H1 (cell line): Measurements from ENCODE around the gene ICOSLG. TPM values are rescaled to one million over a fixed set of nuclear protein-coding genes. Genes with fewer than 3 reads are reported as not detected.
A peak's percentile ranks its signal among the peaks of the same experiment; 100 is the strongest.

Experiments used
- CTCF ChIA-PET: fragments of 300-600 bp; sonication (Branson Sonifier 250); formaldehyde crosslinking; loops from one replicate; lab custom pipeline; 2021; ENCODE audit not compliant: partially characterized antibody; lab: Charles Lee
- POLR2A ChIA-PET: fragments of 300-600 bp; sonication (Branson Sonifier 250); formaldehyde crosslinking; loops from one replicate; lab custom pipeline; 2021; ENCODE audit warnings: inconsistent platforms; ENCODE audit not compliant: partially characterized antibody; lab: Charles Lee
- DNase-seq, 2 experiments: peaks; one replicate each; pipeline versions ENCODE4 v3.0.0 to v3.0.0-alpha.2; 2010 to 2022; ENCODE audit warnings: low spot score in 2 of 2, low read depth in 1 of 2, mixed read lengths in 1 of 2
- FAIRE-seq: peaks from 2 replicates; lab custom pipeline; 2011; peaks lifted over from hg19 to GRCh38; lab: Jason Lieb, UNC
- H2AFZ ChIP-seq: 2 replicates; pipeline ENCODE4 v1.8.1; 2012; ENCODE audit warnings: low read length, inconsistent platforms
- H2AK5ac ChIP-seq: 2 replicates; pipeline ENCODE4 v1.6.1; 2013; ENCODE audit warnings: low read depth, low read length
- H2BK120ac ChIP-seq: replicated peaks from 2 replicates; pipeline ENCODE3; 2013; ENCODE audit warnings: low read depth, low read length, inconsistent platforms
- H2BK12ac ChIP-seq: 2 replicates; pipeline ENCODE4 v1.6.1; 2013; ENCODE audit warnings: low read depth, low read length
- H2BK15ac ChIP-seq: 2 replicates; pipeline ENCODE4 v1.6.1; 2013; ENCODE audit warnings: low read length
- H2BK20ac ChIP-seq: 2 replicates; pipeline ENCODE4 v1.6.1; 2013; ENCODE audit warnings: low read length
- H2BK5ac ChIP-seq: 2 replicates; pipeline ENCODE4 v1.6.1; 2013; ENCODE audit warnings: low read depth, low read length
- H3K14ac ChIP-seq: 2 replicates; pipeline ENCODE4 v1.6.1; 2013; ENCODE audit warnings: inconsistent platforms; ENCODE audit not compliant: insufficient read length
- H3K18ac ChIP-seq: 2 replicates; pipeline ENCODE4 v1.6.1; 2013; ENCODE audit warnings: low read length; ENCODE audit errors: extremely low read depth
- H3K23ac ChIP-seq: 2 replicates; pipeline ENCODE4 v1.6.1; 2013; ENCODE audit warnings: inconsistent platforms; ENCODE audit not compliant: insufficient read length
- H3K23me2 ChIP-seq: 2 replicates; pipeline ENCODE4 v1.6.1; 2013; ENCODE audit warnings: low read depth, low read length
- H3K27ac ChIP-seq: 2 replicates; pipeline ENCODE4 v1.6.1; 2011; ENCODE audit warnings: low read depth, low read length, inconsistent platforms
- H3K27me3 ChIP-seq, 4 experiments: replicated peaks in 1 of 4; 1 replicate in 1 of 4; 2 replicates in 3 of 4; pipeline versions ENCODE4 v1.6.1 to v1.8.1; 2011 to 2013; ENCODE audit warnings: low read length in 3 of 4, mild to moderate bottlenecking in 3 of 4, inconsistent platforms in 2 of 4, mixed read lengths in 2 of 4, moderate library complexity in 1 of 4; ENCODE audit not compliant: control insufficient read depth in 3 of 4, insufficient read depth in 3 of 4; ENCODE audit errors: extremely low read depth in 1 of 4
- H3K36me3 ChIP-seq, 4 experiments: 2 replicates each; pipeline versions ENCODE4 v1.6.1 to v1.8.1; 2011 to 2013; ENCODE audit warnings: mild to moderate bottlenecking in 4 of 4, low read length in 3 of 4, moderate library complexity in 2 of 4, control low read depth in 1 of 4, inconsistent platforms in 1 of 4; ENCODE audit not compliant: insufficient read depth in 4 of 4, control insufficient read depth in 2 of 4
- H3K4ac ChIP-seq: replicated peaks from 2 replicates; pipeline ENCODE3; 2013; ENCODE audit warnings: low read length, low read depth, mixed read lengths, inconsistent platforms; ENCODE audit not compliant: insufficient read length
- H3K4me1 ChIP-seq, 4 experiments: replicated peaks in 1 of 4; 1 replicate in 1 of 4; 2 replicates in 3 of 4; pipeline versions ENCODE4 v1.6.1 to v1.8.1; 2011 to 2013; ENCODE audit warnings: low read length in 3 of 4, inconsistent platforms in 2 of 4, mixed read lengths in 1 of 4; ENCODE audit not compliant: insufficient read depth in 4 of 4, control insufficient read depth in 3 of 4
- H3K4me2 ChIP-seq, 2 experiments: 2 replicates each; pipeline versions ENCODE4 v1.6.1 to v1.8.1; 2011 to 2013; ENCODE audit warnings: low read depth in 2 of 2, low read length in 2 of 2, control low read depth in 1 of 2, inconsistent platforms in 1 of 2, mild to moderate bottlenecking in 1 of 2; ENCODE audit not compliant: insufficient read depth in 1 of 2
- H3K4me3 ChIP-seq, 4 experiments: fragments of 200-600, 300-600 bp in 1 of 4; sonication (generic), shearing (Covaris generic), sonication (Bioruptor Twin) in 1 of 4; 2 replicates each; pipeline versions ENCODE4 v1.5.1 to v1.8.1; 2011 to 2016; ENCODE audit warnings: low read length in 4 of 4, low read depth in 3 of 4, control low read depth in 2 of 4, inconsistent platforms in 2 of 4, mild to moderate bottlenecking in 2 of 4, mixed read lengths in 1 of 4, moderate library complexity in 1 of 4; ENCODE audit not compliant: insufficient read depth in 2 of 4; ENCODE audit errors: extremely low read depth in 1 of 4
- H3K56ac ChIP-seq: replicated peaks from 2 replicates; pipeline ENCODE3; 2013; ENCODE audit warnings: low read depth, mild to moderate bottlenecking, mixed read lengths, low read length, inconsistent platforms; ENCODE audit not compliant: insufficient read length
- H3K79me1 ChIP-seq: 2 replicates; pipeline ENCODE4 v1.6.1; 2013; ENCODE audit warnings: low read depth, low read length, control low read depth
- H3K79me2 ChIP-seq, 2 experiments: 2 replicates each; pipeline versions ENCODE4 v1.6.1 to v1.8.1; 2012 to 2013; ENCODE audit warnings: low read length in 2 of 2, mild to moderate bottlenecking in 2 of 2, inconsistent platforms in 1 of 2; ENCODE audit not compliant: insufficient read depth in 2 of 2, control insufficient read depth in 1 of 2
- H3K9ac ChIP-seq, 4 experiments: replicated peaks in 1 of 4; 1 replicate in 1 of 4; 2 replicates in 3 of 4; pipeline versions ENCODE4 v1.6.1 to v1.8.1; 2011 to 2013; ENCODE audit warnings: low read depth in 3 of 4, low read length in 3 of 4, control low read depth in 2 of 4, mild to moderate bottlenecking in 2 of 4, moderate library complexity in 2 of 4, inconsistent platforms in 1 of 4; ENCODE audit errors: extremely low read depth in 1 of 4
- H3K9me3 ChIP-seq, 2 experiments: 2 replicates each; pipeline versions ENCODE4 v1.6.1 to v1.8.1; 2012 to 2013; ENCODE audit warnings: mild to moderate bottlenecking in 2 of 2, moderate library complexity in 2 of 2, control low read depth in 1 of 2, inconsistent platforms in 1 of 2, low read depth in 1 of 2, low read length in 1 of 2, mixed read lengths in 1 of 2; ENCODE audit not compliant: insufficient read depth in 2 of 2
- H4K20me1 ChIP-seq, 2 experiments: replicated peaks in 1 of 2; 2 replicates each; pipeline versions ENCODE3 to v1.8.1; 2011 to 2013; ENCODE audit warnings: inconsistent platforms in 2 of 2, low read length in 2 of 2, mild to moderate bottlenecking in 1 of 2; ENCODE audit not compliant: insufficient read depth in 2 of 2, control insufficient read depth in 1 of 2
- H4K5ac ChIP-seq: 2 replicates; pipeline ENCODE4 v1.6.1; 2013; ENCODE audit warnings: low read length, low read depth, mixed read lengths, inconsistent platforms; ENCODE audit not compliant: insufficient read length
- H4K8ac ChIP-seq: 2 replicates; pipeline ENCODE4 v1.8.0; 2013; ENCODE audit warnings: mild to moderate bottlenecking, moderate library complexity, low read length, inconsistent platforms; ENCODE audit not compliant: insufficient read depth; ENCODE audit errors: extremely low read depth
- H4K91ac ChIP-seq: replicated peaks from 2 replicates; pipeline ENCODE3; 2013; ENCODE audit warnings: low read length, mixed read lengths, inconsistent platforms; ENCODE audit not compliant: insufficient read length
- ATF2 ChIP-seq: IDR thresholded peaks from 2 replicates; pipeline ENCODE4 v1.6.1; 2012; ENCODE audit warnings: low read length, inconsistent platforms
- BACH1 ChIP-seq: IDR thresholded peaks from 2 replicates; pipeline ENCODE4 v1.6.1; 2012; ENCODE audit warnings: low read length, improper control_type of control experiment
- GTF2F1 ChIP-seq: IDR thresholded peaks from 2 replicates; pipeline ENCODE4 v1.6.1; 2012; ENCODE audit warnings: low read depth, low read length, improper control_type of control experiment, borderline replicate concordance
- KDM1A ChIP-seq: fragments of 200-600, 300-600 bp; sonication (generic); IDR thresholded peaks from 2 replicates; pipeline ENCODE4 v1.7.1; 2016; ENCODE audit warnings: mild to moderate bottlenecking, low read length, borderline replicate concordance
- KDM4A ChIP-seq: IDR thresholded peaks from one replicate; pipeline ENCODE4 v1.7.1; 2012; ENCODE audit warnings: low read depth, mild to moderate bottlenecking, moderate library complexity, low read length, inconsistent platforms; ENCODE audit not compliant: severe bottlenecking
- NANOG ChIP-seq: IDR thresholded peaks from 2 replicates; pipeline ENCODE4 v1.6.1; 2011; ENCODE audit warnings: low read length, low read depth, mild to moderate bottlenecking, inconsistent platforms; ENCODE audit not compliant: insufficient read depth, poor library complexity, severe bottlenecking
- RBBP5 ChIP-seq: IDR thresholded peaks from 2 replicates; pipeline ENCODE4 v1.7.1; 2012; ENCODE audit warnings: low read depth, mild to moderate bottlenecking, inconsistent platforms, low read length, moderate library complexity, borderline replicate concordance
- RFX5 ChIP-seq: IDR thresholded peaks from 2 replicates; pipeline ENCODE4 v1.6.1; 2011; ENCODE audit warnings: low read depth, low read length, improper control_type of control experiment, borderline replicate concordance
- SP4 ChIP-seq: IDR thresholded peaks from 2 replicates; pipeline ENCODE4 v1.6.1; 2012; ENCODE audit warnings: low read length, inconsistent platforms
- WGBS, 2 experiments: shearing (Covaris generic) in 1 of 2; methylation state at CpG; one replicate each; pipeline versions ENCODE4 v1.1.6 to v1.1.7; 2013 to 2015; ENCODE audit warnings: low lambda C conversion rate in 2 of 2, mixed read lengths in 2 of 2, inconsistent platforms in 1 of 2, low coverage in 1 of 2, missing lambda C conversion rate in 1 of 2; ENCODE audit not compliant: insufficient replicate concordance in 2 of 2, insufficient coverage in 1 of 2, insufficient read length in 1 of 2; ENCODE audit errors: extremely low coverage in 1 of 2, missing lambda C conversion rate in 1 of 2; 5-methylcytosine and 5-hydroxymethylcytosine counted together
- polyA plus RNA-seq, 7 experiments: library from polyadenylated mRNA; depleted of rRNA in 3 of 7; stranded (reverse) in 5 of 7; unstranded in 2 of 7; fragments of >200 nt in 5 of 7; fragments of 200-250 nt in 2 of 7; gene quantifications; 1 replicate in 5 of 7; 2 replicates in 1 of 7; 4 replicates in 1 of 7; pipeline versions ENCODE4 v1.2.1 to v1.2.3, GENCODE V29; 2011 to 2013; ENCODE audit warnings: missing spikeins in 2 of 7, mixed read lengths in 2 of 7
- total RNA-seq: library from RNA; stranded (reverse); fragmentation: NEBNext Ultra II Directional; extraction: Animal tissue kit (Norgen Biotek cat#: 25700); gene quantifications from 2 replicates; pipeline ENCODE4 v1.2.1, GENCODE V29; 2021

ICOSLG gene
- total and polyA plus RNA-seq, 2 of the 8 experiments (the other 6 are each of a cell fraction or from before 2014, with no cell fraction given): 2.3 to 5.5 TPM

- H3K36me3 ChIP-seq: no peaks in the 10 kb centered on the region
- no peak overlapping the region for H2AFZ ChIP-seq
- peak overlapping the region; percentile 51; the same call in 1 of the 2 replicates for H4K8ac ChIP-seq
- no peak overlapping the region for H4K5ac ChIP-seq
- no peak overlapping the region for H2BK120ac ChIP-seq
- no peak overlapping the region for H3K23ac ChIP-seq
- no peak overlapping the region; the same call in 1 of the 2 replicates for H2BK5ac ChIP-seq
- H4K91ac ChIP-seq: peak overlapping the region; percentile 73
- H3K79me2 ChIP-seq: no peaks in the 10 kb centered on the region
- no peaks in the 10 kb centered on the region for H3K23me2 ChIP-seq
- H3K18ac ChIP-seq: no peak overlapping the region
- no peaks in the 10 kb centered on the region for H3K9me3 ChIP-seq
- ChIA-PET POLR2A (no interaction called here), CTCF (interaction anchor here (2.6 kb wide), 1 partner anchor 36 kb away, joined by 8 read pairs; no protein-coding TSS in a partner anchor)
- H4K20me1 ChIP-seq: no peaks in the 10 kb centered on the region
- H3K14ac ChIP-seq: no peak overlapping the region
- no peak overlapping the region for H2BK20ac ChIP-seq
- no peak overlapping the region for H3K4me2 ChIP-seq
- H3K56ac ChIP-seq: no peak overlapping the region
- no peak overlapping the region for H3K4ac ChIP-seq
- WGBS, 2 experiments: 90% methylated on average over 19 of the region's 19 CpGs; no CpG with 5 or more reads in 1 of the 2 experiments
- no peaks in the 10 kb centered on the region for H3K79me1 ChIP-seq
- no peaks in the 10 kb centered on the region for H3K27me3 ChIP-seq
- H3K27ac ChIP-seq: no peak overlapping the region
- FAIRE-seq: no peak
- peak overlapping the region; percentile 98; the same call in 1 of the 2 replicates for H2BK15ac ChIP-seq
- TF ChIP-seq KDM4A: no peak
- TF ChIP-seq RFX5: no peak
- no peak for TF ChIP-seq ATF2
- no peak for TF ChIP-seq BACH1
- TF ChIP-seq SP4: no peak
- no peak for TF ChIP-seq KDM1A
- TF ChIP-seq GTF2F1: no peak
- TF ChIP-seq RBBP5: no peak
- TF ChIP-seq NANOG: no peak
- TF ChIP-seq, all 59 proteins: peak for 0
- H3K4me1 ChIP-seq: peaks cover 0 to 7% (median 4%) of the 10 kb centered on the region in 4 experiments; a peak in 6 of 7 replicates
- H3K9ac ChIP-seq: no peak overlapping the region
- no peak overlapping the region for H3K4me3 ChIP-seq
- peak overlapping the region; percentile 43; the same call in 1 of the 2 replicates for H2BK12ac ChIP-seq
- DNase-seq: no peak
- H2AK5ac ChIP-seq: peak overlapping the region; percentile 65; the same call in 1 of the 2 replicates
Measured at GRCh38 chr21:44260791-44261631, 20.3 kb upstream of the ICOSLG start.
